AG09309 (cell line): ENCODE results near the gene ANKFY1.

Source experiments
- DNase-seq: peaks from one replicate; pipeline ENCODE4 v3.0.0-alpha.2; 2010; ENCODE audit warnings: low read depth
- H3K4me3 ChIP-seq: 2 replicates; pipeline ENCODE4 v1.5.1; 2011; ENCODE audit warnings: mild to moderate bottlenecking, low read depth, low read length, moderate library complexity; ENCODE audit not compliant: control insufficient read depth
- CTCF ChIP-seq: IDR thresholded peaks from 2 replicates; pipeline ENCODE4 v1.5.1; 2011; ENCODE audit warnings: mild to moderate bottlenecking, low read depth, low read length, inconsistent platforms; ENCODE audit not compliant: insufficient read depth, control insufficient read depth; ENCODE audit errors: missing control alignments

The ANKFY1 gene

GRCh38 chr17:4167786-4168185, 96.0 kb downstream of the ANKFY1 start:
- no peak for TF ChIP-seq CTCF
- DNase-seq: no peak

GRCh38 chr17:4166419-4166818, 97.4 kb downstream of the ANKFY1 start:
- no peak for DNase-seq
- no peak for TF ChIP-seq CTCF
- H3K4me3 ChIP-seq: no peak overlapping the region

More at GRCh38 chr17:4167786-4168185, 96.0 kb downstream of the ANKFY1 start:
- no peak overlapping the region for H3K4me3 ChIP-seq

GRCh38 chr17:4165301-4166010, 98.3 kb downstream of the ANKFY1 start:
- DNase-seq: no peak
- H3K4me3 ChIP-seq: no peak overlapping the region
- TF ChIP-seq CTCF: no peak

GRCh38 chr17:4163951-4164350, 99.8 kb downstream of the ANKFY1 start:
- DNase-seq: no peak
- no peak overlapping the region for H3K4me3 ChIP-seq
- no peak for TF ChIP-seq CTCF

GRCh38 chr17:4162775-4163466, 100.9 kb downstream of the ANKFY1 start:
- DNase-seq: no peak
- no peak overlapping the region for H3K4me3 ChIP-seq
- TF ChIP-seq CTCF: no peak

GRCh38 chr17:4162321-4162720, 101.5 kb downstream of the ANKFY1 start:
- no peak for TF ChIP-seq CTCF
- no peak overlapping the region for H3K4me3 ChIP-seq
- DNase-seq: no peak

- no peak overlapping the region for H3K4me3 ChIP-seq
- TF ChIP-seq CTCF: no peak
- no peak for DNase-seq
These were observed 101.8 kb downstream of the ANKFY1 start for GRCh38 chr17:4161967-4162305.
